ENCODE results near the gene BTBD9. TPM values are rescaled to one million over a fixed set of nuclear protein-coding genes. Genes with fewer than 3 reads are reported as not detected.

The BTBD9 gene
- total RNA-seq, 1 donor from 2014 or later, result 4.5 TPM

GRCh38 chr6:38175786-38176185 lies 463.9 kb downstream of the BTBD9 start:
- DNase-seq (ENCODE audit: low read depth) (no peak), FAIRE-seq (no peak)
- Histone ChIP-seq H3K36me3 (ENCODE audit: control insufficient read depth, insufficient read depth, low read length) (no peaks in the 10 kb centered on the region), H3K27me3 (ENCODE audit: control insufficient read depth, insufficient read depth, low read length) (no peaks in the 10 kb centered on the region), H3K4me3 (ENCODE audit: low read depth, low read length) (no peak overlapping the region)
- no peak for TF ChIP-seq CTCF (IDR thresholded peaks at IDR 0.05; ENCODE audit: insufficient read depth, low read length, severe bottlenecking)

GRCh38 chr6:38174806-38175495 lies 464.8 kb downstream of the BTBD9 start:
- Histone ChIP-seq H3K4me3 (ENCODE audit: low read depth, low read length) (no peak overlapping the region), H3K27me3 (ENCODE audit: control insufficient read depth, insufficient read depth, low read length) (no peaks in the 10 kb centered on the region), H3K36me3 (ENCODE audit: control insufficient read depth, insufficient read depth, low read length) (no peaks in the 10 kb centered on the region)
- FAIRE-seq (no peak), DNase-seq (ENCODE audit: low read depth) (no peak)
- TF ChIP-seq CTCF (IDR thresholded peaks at IDR 0.05; ENCODE audit: insufficient read depth, low read length, severe bottlenecking), result no peak

GRCh38 chr6:38174315-38174714 lies 465.4 kb downstream of the BTBD9 start:
- DNase-seq (ENCODE audit: low read depth), result no peak
- Histone ChIP-seq H3K27me3 (ENCODE audit: control insufficient read depth, insufficient read depth, low read length) (no peaks in the 10 kb centered on the region), H3K36me3 (ENCODE audit: control insufficient read depth, insufficient read depth, low read length) (no peaks in the 10 kb centered on the region), H3K4me3 (ENCODE audit: low read depth, low read length) (no peak overlapping the region)
- FAIRE-seq, result no peak
- no peak for TF ChIP-seq CTCF (IDR thresholded peaks at IDR 0.05; ENCODE audit: insufficient read depth, low read length, severe bottlenecking)

GRCh38 chr6:38173909-38174308 lies 465.8 kb downstream of the BTBD9 start:
- no peaks in the 10 kb centered on the region for H3K27me3 ChIP-seq (ENCODE audit: control insufficient read depth, insufficient read depth, low read length)
- no peaks in the 10 kb centered on the region for H3K36me3 ChIP-seq (ENCODE audit: control insufficient read depth, insufficient read depth, low read length)
- DNase-seq (ENCODE audit: low read depth), result no peak
- FAIRE-seq, result peak; percentile 88
- TF ChIP-seq CTCF (IDR thresholded peaks at IDR 0.05; ENCODE audit: insufficient read depth, low read length, severe bottlenecking), result no peak
- H3K4me3 ChIP-seq (ENCODE audit: low read depth, low read length), result no peak overlapping the region

- TF ChIP-seq CTCF (IDR thresholded peaks at IDR 0.05; ENCODE audit: insufficient read depth, low read length, severe bottlenecking), result no peak
- DNase-seq (ENCODE audit: low read depth) (no peak), FAIRE-seq (no peak)
- Histone ChIP-seq H3K4me3 (ENCODE audit: low read depth, low read length) (no peak overlapping the region), H3K27me3 (ENCODE audit: control insufficient read depth, insufficient read depth, low read length) (no peaks in the 10 kb centered on the region), H3K36me3 (ENCODE audit: control insufficient read depth, insufficient read depth, low read length) (no peaks in the 10 kb centered on the region)
Observed at GRCh38 chr6:38172739-38173410, 466.9 kb downstream of the BTBD9 start.

All from bronchial epithelial cell (primary cell).